GM12875 (cell line): ENCODE measurements around the gene GAS6.

Experiments used
- H3K4me3 ChIP-seq: one replicate; pipeline ENCODE4 v1.5.1; 2011; ENCODE audit warnings: low read depth, low read length, control low read depth
- CTCF ChIP-seq: IDR thresholded peaks from 2 replicates; pipeline ENCODE4 v1.5.1; 2011; ENCODE audit warnings: low read depth, mild to moderate bottlenecking, control low read depth, inconsistent platforms, low read length, moderate library complexity, borderline replicate concordance; ENCODE audit not compliant: insufficient read depth

The GAS6 gene

DNA sequence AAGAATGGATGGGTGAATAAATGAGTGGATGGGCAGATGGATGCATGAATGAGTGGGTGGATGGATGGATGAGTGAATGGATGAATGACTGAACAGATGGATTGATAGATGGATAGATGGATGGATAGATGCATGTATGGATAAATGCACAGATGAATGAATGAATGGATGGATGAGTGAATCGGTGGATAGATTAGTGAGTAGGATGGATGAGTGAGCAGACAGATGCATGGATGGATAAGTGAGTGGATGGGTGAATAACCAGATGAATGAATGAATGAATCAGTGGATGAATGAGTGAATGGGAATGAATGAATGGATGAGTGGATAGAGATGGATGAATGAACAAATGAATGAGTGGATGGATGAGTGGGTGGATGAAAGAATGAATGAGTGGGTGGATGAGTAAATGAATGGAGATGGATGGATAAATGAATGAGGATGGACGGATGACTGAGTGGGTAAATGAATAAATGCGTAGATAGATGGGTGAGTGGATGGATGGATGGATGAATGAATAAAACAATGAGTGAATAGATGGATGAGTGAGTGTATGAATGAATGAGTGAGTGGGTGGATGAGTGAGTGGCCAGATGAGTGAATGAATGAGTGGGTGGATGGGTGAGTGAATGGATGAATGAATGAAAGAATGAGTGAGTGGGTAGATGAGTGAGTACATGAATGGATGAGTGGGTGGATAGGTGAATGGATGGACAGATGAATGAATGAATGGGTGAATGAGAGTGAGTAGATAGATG, 13.0 kb downstream of the GAS6 start:
- H3K4me3 ChIP-seq: no peak overlapping the region
- TF ChIP-seq CTCF: no peak

GRCh38 chr13:113849981-113850721, 13.7 kb downstream of the GAS6 start:
- H3K4me3 ChIP-seq: no peak overlapping the region
- no peak for TF ChIP-seq CTCF

DNA sequence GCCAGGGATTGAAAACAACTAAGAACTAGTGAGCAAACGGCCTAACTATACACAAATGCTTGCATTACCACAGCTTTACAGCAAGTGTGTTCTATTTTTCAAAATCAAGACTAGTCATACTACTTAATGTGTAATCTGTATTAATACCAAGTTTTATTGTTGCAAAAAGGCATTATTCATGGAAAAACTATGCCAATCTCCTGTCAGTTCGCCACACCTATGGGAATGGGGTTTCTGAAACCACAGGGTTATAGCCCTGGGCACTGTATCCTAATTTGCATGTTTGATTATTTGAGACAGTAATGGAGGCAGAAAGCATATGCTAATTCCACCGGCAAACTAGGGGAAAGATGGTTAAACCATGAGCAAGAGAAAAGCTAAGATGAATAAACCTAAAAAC, 14.3 kb downstream of the GAS6 start:
- no peak for TF ChIP-seq CTCF
- no peak overlapping the region for H3K4me3 ChIP-seq

- TF ChIP-seq CTCF: no peak
- H3K4me3 ChIP-seq: no peak overlapping the region
These were observed 15.2 kb downstream of the GAS6 start for GRCh38 chr13:113848431-113849260.

DNA sequence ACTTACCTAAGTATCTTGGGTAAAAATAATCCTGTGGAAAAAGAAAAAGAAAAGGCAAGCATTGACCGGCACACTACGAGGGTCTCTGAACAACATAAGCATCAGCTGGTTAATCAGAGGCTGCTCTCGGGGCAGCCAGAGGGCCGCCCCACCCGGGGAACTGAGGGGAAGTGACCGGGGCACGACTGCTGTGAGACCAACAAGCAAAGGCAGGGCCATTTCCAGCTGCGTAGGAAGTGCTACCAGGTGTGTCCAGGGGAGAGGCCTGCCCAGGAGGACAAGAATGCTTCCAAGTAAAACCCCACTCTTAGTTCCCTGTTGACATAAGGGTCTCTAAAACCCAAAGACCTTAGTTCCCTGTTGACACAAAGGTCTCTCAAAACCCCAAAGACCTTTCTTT, 15.9 kb downstream of the GAS6 start:
- no peak overlapping the region for H3K4me3 ChIP-seq
- TF ChIP-seq CTCF: no peak

DNA sequence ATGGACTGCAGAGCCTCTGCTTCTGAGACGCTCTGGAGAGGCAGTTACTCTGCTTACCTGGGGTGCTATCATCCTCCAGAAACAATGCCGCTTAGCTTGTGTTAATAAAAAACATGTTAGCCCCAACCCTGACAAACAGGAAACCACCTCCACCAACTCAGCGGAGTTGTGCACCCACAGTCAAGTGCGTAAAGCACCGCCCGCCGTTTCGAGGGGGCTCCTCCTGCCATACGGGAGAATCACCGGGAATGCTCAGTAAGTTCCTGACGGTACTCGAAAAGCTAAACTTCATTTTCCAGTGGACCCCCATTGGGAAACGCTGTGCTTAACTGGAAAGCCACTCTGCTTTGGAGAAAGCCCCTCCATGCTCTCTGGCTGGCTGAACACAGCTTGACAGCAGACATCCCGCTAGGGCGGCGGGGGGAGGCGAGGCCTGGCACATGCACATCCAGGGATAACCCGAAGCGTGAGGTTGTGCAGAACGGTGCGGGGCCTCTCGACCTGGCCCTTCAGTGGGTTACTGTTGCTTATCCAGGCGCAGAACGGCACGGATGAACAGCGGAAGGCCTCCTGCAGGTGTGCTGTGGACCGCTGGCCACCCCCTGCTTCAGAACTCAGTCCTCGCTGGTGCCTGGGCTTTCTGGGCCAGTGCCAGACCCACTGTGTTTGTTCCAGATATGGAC, 17.1 kb downstream of the GAS6 start:
- H3K4me3 ChIP-seq: no peak overlapping the region
- no peak for TF ChIP-seq CTCF
